HepG2 (cell line): ENCODE measurements around the gene TGIF1. TPM values are rescaled to one million over a fixed set of nuclear protein-coding genes. Genes with fewer than 3 reads are reported as not detected.

Experiments used
- ATAC-seq: fragments of 200-7000 bp; cut with Tn5 transposase; 3 replicates; pipeline ENCODE4 v1.9.1; 2020; ENCODE audit warnings: mild to moderate bottlenecking, moderate library complexity
- BruUV-seq: library from RNA; stranded (reverse); fragments of 400-500 nt; replicated peaks from 2 replicates; lab custom pipeline; 2021; lab: Mats Ljungman, UMichigan
- CTCF ChIA-PET: fragments of 300-600 bp; formaldehyde crosslinking; extraction: SDS; loops from one replicate; lab custom pipeline; 2021; ENCODE audit warnings: low total read pairs, inconsistent platforms, low intra/inter-chr PET ratio; lab: Yijun Ruan, JAX
- POLR2A ChIA-PET: fragments of 350-600 bp; sonication (Branson Sonifier 250); formaldehyde crosslinking; loops from one replicate; lab custom pipeline; 2020; ENCODE audit warnings: antibody characterized with exemption, inconsistent platforms; lab: Yijun Ruan, JAX
- DNase-seq: peaks from one replicate; pipeline ENCODE4 v3.0.0-alpha.2; 2015; ENCODE audit warnings: low spot score
- FAIRE-seq: peaks from 3 replicates; lab custom pipeline; 2011; peaks lifted over from hg19 to GRCh38; lab: Jason Lieb, UNC
- H2AFZ ChIP-seq: one replicate; pipeline ENCODE4 v1.6.1; 2011; ENCODE audit warnings: low read length, inconsistent platforms
- H3K27ac ChIP-seq: fragments of 300-600 bp; 3 replicates; pipeline ENCODE4 v1.8.0; 2011; ENCODE audit warnings: mixed run types, mild to moderate bottlenecking, mixed read lengths, low read length, inconsistent platforms; ENCODE audit not compliant: insufficient read depth; ENCODE audit errors: extremely low read length
- H3K27me3 ChIP-seq, 2 experiments: fragments of 200-600 bp in 1 of 2; 2 replicates in 1 of 2; 3 replicates in 1 of 2; pipeline versions ENCODE4 v1.6.0 to v1.8.0; 2011; ENCODE audit warnings: low read length in 2 of 2, mild to moderate bottlenecking in 2 of 2, moderate library complexity in 2 of 2, inconsistent platforms in 1 of 2; ENCODE audit not compliant: insufficient read depth in 2 of 2, control insufficient read depth in 1 of 2
- H3K36me3 ChIP-seq, 2 experiments: fragments of 200-600 bp in 1 of 2; replicated peaks in 1 of 2; 2 replicates in 1 of 2; 3 replicates in 1 of 2; pipeline versions ENCODE4 v1.5.1 to v1.8.0; 2011; ENCODE audit warnings: low read length in 2 of 2, inconsistent platforms in 1 of 2; ENCODE audit not compliant: insufficient read depth in 2 of 2, control insufficient read depth in 1 of 2
- H3K4me1 ChIP-seq: 2 replicates; pipeline ENCODE4 v1.5.1; 2012; ENCODE audit warnings: low read length, inconsistent platforms; ENCODE audit not compliant: insufficient read depth
- H3K4me2 ChIP-seq: 2 replicates; pipeline ENCODE4 v1.6.0; 2011; ENCODE audit warnings: low read depth, low read length, inconsistent platforms
- H3K4me3 ChIP-seq, 3 experiments: fragments of 200-600 bp in 1 of 3; sonication (generic), shearing (Covaris generic) in 1 of 3; replicated peaks in 1 of 3; 2 replicates each; pipeline ENCODE4 v1.5.1; 2011 to 2016; ENCODE audit warnings: low read length in 3 of 3, inconsistent platforms in 2 of 3, low read depth in 2 of 3, mild to moderate bottlenecking in 2 of 3, control low read depth in 1 of 3, mixed read lengths in 1 of 3; ENCODE audit not compliant: insufficient read depth in 1 of 3
- H3K79me2 ChIP-seq: one replicate; pipeline ENCODE4 v1.6.1; 2011; ENCODE audit warnings: low read length, inconsistent platforms; ENCODE audit not compliant: insufficient read depth
- H3K9ac ChIP-seq: 2 replicates; pipeline ENCODE4 v1.6.0; 2011; ENCODE audit warnings: mild to moderate bottlenecking, low read depth, low read length, inconsistent platforms; ENCODE audit not compliant: insufficient read depth
- H3K9me3 ChIP-seq: 2 replicates; pipeline ENCODE4 v1.5.1; 2012; ENCODE audit warnings: mild to moderate bottlenecking, low read length
- H4K20me1 ChIP-seq: 2 replicates; pipeline ENCODE4 v1.6.0; 2011; ENCODE audit warnings: inconsistent platforms, mild to moderate bottlenecking, low read length, moderate library complexity; ENCODE audit not compliant: insufficient read depth
- CBFB ChIP-seq: sonication (generic); formaldehyde crosslinking; IDR thresholded peaks from 2 replicates; pipeline ENCODE4 v1.4.0; 2020; ENCODE audit warnings: missing genetic modification reagents
- PHB2 ChIP-seq: fragments of 450-650 bp; IDR thresholded peaks from 2 replicates; pipeline ENCODE4 v1.6.1; 2018; ENCODE audit not compliant: partially characterized antibody
- STAG1 ChIP-seq: sonication (generic); formaldehyde crosslinking; IDR thresholded peaks from 2 replicates; pipeline ENCODE4 v1.4.0; 2020; ENCODE audit warnings: missing genetic modification reagents
- XRCC5 ChIP-seq: fragments of 200-400 bp; formaldehyde crosslinking; optimal IDR thresholded peaks from 2 replicates; pipeline ENCODE3; 2017; ENCODE audit warnings: mild to moderate bottlenecking, low read length
- ZNF607 ChIP-seq: sonication (generic); formaldehyde crosslinking; IDR thresholded peaks from 2 replicates; pipeline ENCODE4 v1.5.1; 2020; ENCODE audit warnings: missing genetic modification reagents, mild to moderate bottlenecking, borderline replicate concordance
- WGBS: methylation state at CpG from one replicate; pipeline ENCODE4 v1.1.6; 2017; ENCODE audit warnings: low lambda C conversion rate; 5-methylcytosine and 5-hydroxymethylcytosine counted together
- in situ Hi-C: cut with HindIII; loops from 2 replicates; pipeline ENCODE4 v1.10.0; 2017; ENCODE audit warnings: low pct_unique_long_range_greater_than_20kb; ENCODE audit not compliant: extremely low pct_ligation_motif_present
- intact Hi-C: fragments of 100-400 bp; cut with micrococcal nuclease; formaldehyde crosslinking; loops from one replicate; pipeline ENCODE4 v1.10.0; 2022; ENCODE audit not compliant: unreplicated experiment
- polyA plus RNA-seq, 8 experiments: library from polyadenylated mRNA; depleted of rRNA in 3 of 8; stranded (reverse) in 7 of 8; unstranded in 1 of 8; fragments of >200 nt; fragmentation: Illumina TruSeq in 4 of 8; extraction: Trizol in 4 of 8; gene quantifications; 2 replicates each; pipeline versions ENCODE4 v1.2.1 to v1.2.3, GENCODE V29; 2011 to 2016; ENCODE audit warnings: low read depth in 4 of 8, missing spikeins in 1 of 8, mixed read lengths in 1 of 8; ENCODE audit not compliant: insufficient read depth in 1 of 8
- total RNA-seq, 5 experiments: library from RNA; depleted of rRNA; stranded (reverse); fragments of >200 nt; fragmentation: Illumina TruSeq; extraction: Trizol; gene quantifications; 2 replicates each; pipeline ENCODE4 v1.2.3, GENCODE V29; 2016; ENCODE audit warnings: low read depth in 1 of 5
- TF ChIP-seq, protein P1 (sequence below): sonication (generic); formaldehyde crosslinking; IDR thresholded peaks from 2 replicates; pipeline ENCODE4 v1.5.0; 2020; ENCODE audit warnings: mild to moderate bottlenecking, missing genetic modification reagents, moderate library complexity

TGIF1 gene
- total and polyA plus RNA-seq, 2 of the 13 experiments (the other 11 are each of a cell fraction or from before 2014, with no cell fraction given) = 50.0 to 76.1 TPM

DNA sequence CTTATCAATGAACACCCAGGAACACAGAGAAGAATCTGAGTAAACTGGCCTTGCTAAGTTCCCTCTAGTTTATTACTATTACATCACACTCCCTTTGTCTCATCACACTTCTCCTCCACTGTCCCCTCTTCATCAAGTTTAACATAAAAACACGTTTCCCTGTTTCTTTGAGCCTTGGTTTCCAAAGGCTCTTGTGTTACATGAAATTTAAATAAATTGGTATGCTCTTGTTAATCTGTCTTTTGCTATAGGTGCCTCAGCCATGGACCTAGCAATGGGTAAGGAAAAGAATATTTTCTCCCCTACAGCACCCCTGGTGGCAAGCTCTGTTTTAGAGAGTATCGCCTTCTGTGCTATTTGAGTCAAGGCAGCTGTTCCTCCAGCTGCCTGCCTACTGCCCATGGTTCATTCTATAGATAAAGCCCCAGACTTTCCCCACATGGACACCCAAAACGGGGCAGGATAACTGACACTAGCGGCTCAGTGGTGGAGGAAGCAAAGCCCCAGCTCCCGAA, 31.8 kb downstream of the TGIF1 start:
- peaks cover 8% of the 10 kb centered on the region; the same call in 1 of the 2 replicates for H3K4me1 ChIP-seq
- no TSS peak for BruUV-seq
- no peaks in the 10 kb centered on the region for H3K36me3 ChIP-seq
- H4K20me1 ChIP-seq = no peaks in the 10 kb centered on the region
- H3K9ac ChIP-seq = no peak overlapping the region
- intact Hi-C loops (no loop called here), in situ Hi-C loops (loop anchor here (25.0 kb wide), 1 partner anchor 94 kb away; no protein-coding TSS in a partner anchor)
- no peak for TF ChIP-seq CBFB
- TF ChIP-seq PHB2 = no peak
- peak; percentile 56 for TF ChIP-seq STAG1
- peak; percentile 54 for TF ChIP-seq XRCC5
- TF ChIP-seq, protein P1, sequence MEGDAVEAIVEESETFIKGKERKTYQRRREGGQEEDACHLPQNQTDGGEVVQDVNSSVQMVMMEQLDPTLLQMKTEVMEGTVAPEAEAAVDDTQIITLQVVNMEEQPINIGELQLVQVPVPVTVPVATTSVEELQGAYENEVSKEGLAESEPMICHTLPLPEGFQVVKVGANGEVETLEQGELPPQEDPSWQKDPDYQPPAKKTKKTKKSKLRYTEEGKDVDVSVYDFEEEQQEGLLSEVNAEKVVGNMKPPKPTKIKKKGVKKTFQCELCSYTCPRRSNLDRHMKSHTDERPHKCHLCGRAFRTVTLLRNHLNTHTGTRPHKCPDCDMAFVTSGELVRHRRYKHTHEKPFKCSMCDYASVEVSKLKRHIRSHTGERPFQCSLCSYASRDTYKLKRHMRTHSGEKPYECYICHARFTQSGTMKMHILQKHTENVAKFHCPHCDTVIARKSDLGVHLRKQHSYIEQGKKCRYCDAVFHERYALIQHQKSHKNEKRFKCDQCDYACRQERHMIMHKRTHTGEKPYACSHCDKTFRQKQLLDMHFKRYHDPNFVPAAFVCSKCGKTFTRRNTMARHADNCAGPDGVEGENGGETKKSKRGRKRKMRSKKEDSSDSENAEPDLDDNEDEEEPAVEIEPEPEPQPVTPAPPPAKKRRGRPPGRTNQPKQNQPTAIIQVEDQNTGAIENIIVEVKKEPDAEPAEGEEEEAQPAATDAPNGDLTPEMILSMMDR (CRISPR knock-in tag) = peak; percentile 43
- DNase-seq (peak; percentile 33), FAIRE-seq (peak; percentile 75), ATAC-seq (peak; percentile 96)
- 13% methylated on average over 5 of the region's 5 CpGs for WGBS
- H3K4me2 ChIP-seq = no peak overlapping the region
- H3K79me2 ChIP-seq = no peaks in the 10 kb centered on the region
- CTCF ChIA-PET = no interaction called here
- no peak overlapping the region for H3K4me3 ChIP-seq
- H2AFZ ChIP-seq = no peak overlapping the region
- H3K9me3 ChIP-seq = no peaks in the 10 kb centered on the region
- POLR2A ChIA-PET = no interaction called here
- H3K27me3 ChIP-seq = peaks cover 0 to 5% of the 10 kb centered on the region in 2 experiments; a peak in 2 of 5 replicates
- H3K27ac ChIP-seq = no peak overlapping the region

DNA sequence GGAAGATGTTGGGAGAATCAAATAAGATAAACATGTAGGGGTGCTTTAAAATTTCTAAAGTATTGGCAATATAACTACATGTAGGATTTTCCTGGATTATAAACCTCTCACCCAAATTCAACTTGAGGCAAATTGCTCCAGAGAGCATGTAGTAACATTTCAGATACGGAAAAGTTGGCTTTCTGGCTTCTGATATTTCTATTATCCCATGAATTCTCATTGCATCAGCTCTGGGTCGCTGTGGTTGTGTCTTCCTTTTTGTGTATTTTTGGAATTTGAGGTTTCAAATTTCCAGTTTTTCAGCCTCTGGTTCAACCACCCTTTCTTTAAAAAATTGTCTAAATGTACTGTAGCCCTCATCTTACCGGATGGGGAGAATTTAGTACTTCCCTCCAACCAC, 32.3 kb downstream of the TGIF1 start:
- DNase-seq (no peak), FAIRE-seq (no peak), ATAC-seq (no peak)
- Histone ChIP-seq H3K27me3 (peaks cover 0 to 5% of the 10 kb centered on the region in 2 experiments; a peak in 2 of 5 replicates), H2AFZ (no peak overlapping the region), H3K9me3 (no peaks in the 10 kb centered on the region), H4K20me1 (no peaks in the 10 kb centered on the region), H3K79me2 (no peaks in the 10 kb centered on the region), H3K36me3 (no peaks in the 10 kb centered on the region), H3K4me3 (no peak overlapping the region), H3K4me1 (peaks cover 8% of the 10 kb centered on the region; the same call in 1 of the 2 replicates), H3K4me2 (no peak overlapping the region), H3K9ac (no peak overlapping the region), H3K27ac (no peak overlapping the region)
- ChIA-PET CTCF (no interaction called here), POLR2A (no interaction called here)
- no peak for TF ChIP-seq ZNF607 (CRISPR knock-in tag)
- in situ Hi-C loops (loop anchor here (25.0 kb wide), 1 partner anchor 95 kb away; no protein-coding TSS in a partner anchor), intact Hi-C loops (no loop called here)
- WGBS = 82% methylated on average over 3 of the region's 3 CpGs
- BruUV-seq = no TSS peak
